Measurements from ENCODE around the gene ADGRF1.
"Not testable (repeated sequence)": the region's sequence is repeated elsewhere in the genome, so short reads cannot be mapped to it uniquely, and the experiment has no call there.

ADGRF1 gene

GRCh38 chr6:46993846-46994245 lies 48.3 kb downstream of the ADGRF1 start:
- Mint-ChIP-seq H3K27ac (no peak overlapping the region), H3K4me3 (no peak overlapping the region), H3K9me3 (no peaks in the 10 kb centered on the region), H3K36me3 (no peaks in the 10 kb centered on the region), H3K27me3 (peaks cover 2% of the 10 kb centered on the region), H3K4me1 (no peaks in the 10 kb centered on the region)
- no peak for DNase-seq
- CTCF ChIA-PET, result no interaction called here

- H3K36me3 Mint-ChIP-seq, H3K27me3 Mint-ChIP-seq, DNase-seq, H3K27ac Mint-ChIP-seq, CTCF ChIA-PET, H3K4me1 Mint-ChIP-seq, H3K4me3 Mint-ChIP-seq, H3K9me3 Mint-ChIP-seq: not testable (repeated sequence)
Observed at GRCh38 chr6:46992391-46992790, 49.7 kb downstream of the ADGRF1 start.

GRCh38 chr6:46990818-46991510 lies 51.2 kb downstream of the ADGRF1 start:
- H3K36me3 Mint-ChIP-seq, H3K4me3 Mint-ChIP-seq, H3K4me1 Mint-ChIP-seq, CTCF ChIA-PET, H3K9me3 Mint-ChIP-seq, H3K27me3 Mint-ChIP-seq, DNase-seq, H3K27ac Mint-ChIP-seq: not testable (repeated sequence)

- no peaks in the 10 kb centered on the region for H3K36me3 Mint-ChIP-seq
- CTCF ChIA-PET, result no interaction called here
- H3K9me3 Mint-ChIP-seq, result no peaks in the 10 kb centered on the region
- no peak for DNase-seq
- H3K4me3 Mint-ChIP-seq, result no peak overlapping the region
- H3K27ac Mint-ChIP-seq, result no peak overlapping the region
- H3K4me1 Mint-ChIP-seq, result no peaks in the 10 kb centered on the region
- H3K27me3 Mint-ChIP-seq, result peaks cover 4% of the 10 kb centered on the region
Observed at GRCh38 chr6:46990031-46990644, 52.0 kb downstream of the ADGRF1 start.

- Mint-ChIP-seq H3K36me3 (no peaks in the 10 kb centered on the region), H3K27me3 (peaks cover 4% of the 10 kb centered on the region), H3K9me3 (no peaks in the 10 kb centered on the region), H3K4me3 (no peak overlapping the region), H3K4me1 (no peaks in the 10 kb centered on the region), H3K27ac (no peak overlapping the region)
- DNase-seq, result no peak
- CTCF ChIA-PET, result no interaction called here
Observed at GRCh38 chr6:46989398-46989797, 52.7 kb downstream of the ADGRF1 start.

- CTCF ChIA-PET, result no interaction called here
- H3K9me3 Mint-ChIP-seq, result no peaks in the 10 kb centered on the region
- no peak overlapping the region for H3K27ac Mint-ChIP-seq
- no peaks in the 10 kb centered on the region for H3K4me1 Mint-ChIP-seq
- peaks cover 4% of the 10 kb centered on the region for H3K27me3 Mint-ChIP-seq
- no peak overlapping the region for H3K4me3 Mint-ChIP-seq
- no peak for DNase-seq
- H3K36me3 Mint-ChIP-seq, result no peaks in the 10 kb centered on the region
Observed at GRCh38 chr6:46985943-46986342, 56.2 kb downstream of the ADGRF1 start.

- Mint-ChIP-seq H3K36me3 (no peaks in the 10 kb centered on the region), H3K4me3 (no peak overlapping the region), H3K9me3 (no peaks in the 10 kb centered on the region), H3K27ac (no peak overlapping the region), H3K4me1 (no peaks in the 10 kb centered on the region), H3K27me3 (no peaks in the 10 kb centered on the region)
- CTCF ChIA-PET, result no interaction called here
- DNase-seq, result no peak
Observed at GRCh38 chr6:46983007-46983411, 59.1 kb downstream of the ADGRF1 start.

GRCh38 chr6:46979206-46979605 lies 62.9 kb downstream of the ADGRF1 start:
- Mint-ChIP-seq H3K4me1 (no peaks in the 10 kb centered on the region), H3K9me3 (no peaks in the 10 kb centered on the region), H3K36me3 (no peaks in the 10 kb centered on the region), H3K27me3 (no peaks in the 10 kb centered on the region), H3K27ac (no peak overlapping the region), H3K4me3 (no peak overlapping the region)
- CTCF ChIA-PET, result no interaction called here
- no peak for DNase-seq

GRCh38 chr6:46974786-46975185 lies 67.3 kb downstream of the ADGRF1 start:
- CTCF ChIA-PET, result no interaction called here

GRCh38 chr6:46973029-46973428 lies 69.1 kb downstream of the ADGRF1 start:
- H3K9me3 Mint-ChIP-seq, result no peaks in the 10 kb centered on the region
- no peak overlapping the region for H3K27ac Mint-ChIP-seq
- CTCF ChIA-PET, result no interaction called here
- H3K4me3 Mint-ChIP-seq, result no peak overlapping the region
- H3K27me3 Mint-ChIP-seq, result peaks cover 4% of the 10 kb centered on the region
- H3K4me1 Mint-ChIP-seq, result no peaks in the 10 kb centered on the region
- no peaks in the 10 kb centered on the region for H3K36me3 Mint-ChIP-seq
- DNase-seq, result no peak

More at GRCh38 chr6:46974786-46975185, 67.3 kb downstream of the ADGRF1 start:
- Mint-ChIP-seq H3K27me3 (peaks cover 4% of the 10 kb centered on the region), H3K9me3 (no peaks in the 10 kb centered on the region), H3K4me1 (no peaks in the 10 kb centered on the region), H3K4me3 (no peak overlapping the region), H3K36me3 (no peaks in the 10 kb centered on the region), H3K27ac (no peak overlapping the region)
- no peak for DNase-seq

GRCh38 chr6:46972531-46972930 lies 69.6 kb downstream of the ADGRF1 start:
- DNase-seq, result no peak
- CTCF ChIA-PET, result no interaction called here
- Mint-ChIP-seq H3K9me3 (no peaks in the 10 kb centered on the region), H3K36me3 (no peaks in the 10 kb centered on the region), H3K4me1 (no peaks in the 10 kb centered on the region), H3K27me3 (peaks cover 4% of the 10 kb centered on the region), H3K27ac (no peak overlapping the region), H3K4me3 (no peak overlapping the region)

- Mint-ChIP-seq H3K27ac (no peak overlapping the region), H3K4me3 (no peak overlapping the region), H3K9me3 (no peaks in the 10 kb centered on the region), H3K4me1 (no peaks in the 10 kb centered on the region), H3K27me3 (peaks cover 4% of the 10 kb centered on the region), H3K36me3 (no peaks in the 10 kb centered on the region)
- CTCF ChIA-PET, result no interaction called here
- no peak for DNase-seq
Observed at GRCh38 chr6:46969206-46969605, 72.9 kb downstream of the ADGRF1 start.

- H3K4me1 Mint-ChIP-seq, result no peaks in the 10 kb centered on the region
- H3K27ac Mint-ChIP-seq, result no peak overlapping the region
- peaks cover 4% of the 10 kb centered on the region for H3K27me3 Mint-ChIP-seq
- no peaks in the 10 kb centered on the region for H3K9me3 Mint-ChIP-seq
- no peak for DNase-seq
- CTCF ChIA-PET, result no interaction called here
- H3K4me3 Mint-ChIP-seq, result no peak overlapping the region
- no peaks in the 10 kb centered on the region for H3K36me3 Mint-ChIP-seq
Observed at GRCh38 chr6:46967826-46968349, 74.2 kb downstream of the ADGRF1 start.

- CTCF ChIA-PET, result no interaction called here
- H3K4me1 Mint-ChIP-seq, result no peaks in the 10 kb centered on the region
- H3K9me3 Mint-ChIP-seq, result no peaks in the 10 kb centered on the region
- no peaks in the 10 kb centered on the region for H3K36me3 Mint-ChIP-seq
- DNase-seq, result no peak
- no peak overlapping the region for H3K4me3 Mint-ChIP-seq
- H3K27ac Mint-ChIP-seq, result no peak overlapping the region
- H3K27me3 Mint-ChIP-seq, result no peaks in the 10 kb centered on the region
Observed at GRCh38 chr6:46964716-46965519, 77.2 kb downstream of the ADGRF1 start.

GRCh38 chr6:46963626-46964025 lies 78.5 kb downstream of the ADGRF1 start:
- DNase-seq, result no peak
- Mint-ChIP-seq H3K4me3 (no peak overlapping the region), H3K9me3 (no peaks in the 10 kb centered on the region), H3K27ac (no peak overlapping the region), H3K36me3 (no peaks in the 10 kb centered on the region), H3K27me3 (peaks cover 4% of the 10 kb centered on the region), H3K4me1 (no peaks in the 10 kb centered on the region)
- CTCF ChIA-PET, result no interaction called here

All from activated naive CD4-positive, alpha-beta T cell treated with anti-CD3 and anti-CD28 coated beads, Interleukin-2, amount 10 ng/mL, durations not matched to agents 7 days and 5 days (primary cell).